Renal cortical epithelial cell (primary cell): Measurements from ENCODE around the gene TBC1D9. TPM values are rescaled to one million over a fixed set of nuclear protein-coding genes. Genes with fewer than 3 reads are reported as not detected.
A peak's percentile ranks its signal among the peaks of the same experiment; 100 is the strongest.
"Not testable (repeated sequence)": the region's sequence is repeated elsewhere in the genome, so short reads cannot be mapped to it uniquely, and the experiment has no call there.

Experiments used
- DNase-seq: peaks from one replicate; pipeline ENCODE4 v3.0.0-alpha.2; 2011; ENCODE audit warnings: low read depth
- total RNA-seq: library from RNA; depleted of rRNA; stranded (reverse); fragments of >200 nt; gene quantifications from 2 replicates; pipeline ENCODE4 v1.2.3, GENCODE V29; 2014

The TBC1D9 gene
- total RNA-seq, 1 donor from 2014 or later = 70.1 TPM

DNA sequence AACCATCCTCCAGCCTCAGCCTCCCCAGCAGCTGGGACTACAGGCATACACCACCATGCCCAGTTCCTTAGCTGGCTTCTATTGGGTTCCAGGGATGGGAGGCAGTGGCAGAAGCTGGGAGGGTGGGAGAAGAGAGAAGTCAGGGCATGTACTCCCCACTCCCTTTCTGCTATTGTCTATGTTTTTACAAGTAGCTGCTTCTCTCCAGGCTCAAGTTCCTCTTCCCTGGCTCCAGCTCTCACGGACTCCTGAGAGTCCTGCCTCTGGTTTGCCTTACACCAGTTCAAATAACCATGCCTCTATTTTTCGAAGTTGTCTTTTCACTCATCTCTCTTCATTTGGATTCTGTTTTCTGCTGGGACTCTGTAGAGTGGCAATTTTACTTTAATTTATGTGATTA, 2.9 kb downstream of the TBC1D9 start:
- DNase-seq = no peak

DNA sequence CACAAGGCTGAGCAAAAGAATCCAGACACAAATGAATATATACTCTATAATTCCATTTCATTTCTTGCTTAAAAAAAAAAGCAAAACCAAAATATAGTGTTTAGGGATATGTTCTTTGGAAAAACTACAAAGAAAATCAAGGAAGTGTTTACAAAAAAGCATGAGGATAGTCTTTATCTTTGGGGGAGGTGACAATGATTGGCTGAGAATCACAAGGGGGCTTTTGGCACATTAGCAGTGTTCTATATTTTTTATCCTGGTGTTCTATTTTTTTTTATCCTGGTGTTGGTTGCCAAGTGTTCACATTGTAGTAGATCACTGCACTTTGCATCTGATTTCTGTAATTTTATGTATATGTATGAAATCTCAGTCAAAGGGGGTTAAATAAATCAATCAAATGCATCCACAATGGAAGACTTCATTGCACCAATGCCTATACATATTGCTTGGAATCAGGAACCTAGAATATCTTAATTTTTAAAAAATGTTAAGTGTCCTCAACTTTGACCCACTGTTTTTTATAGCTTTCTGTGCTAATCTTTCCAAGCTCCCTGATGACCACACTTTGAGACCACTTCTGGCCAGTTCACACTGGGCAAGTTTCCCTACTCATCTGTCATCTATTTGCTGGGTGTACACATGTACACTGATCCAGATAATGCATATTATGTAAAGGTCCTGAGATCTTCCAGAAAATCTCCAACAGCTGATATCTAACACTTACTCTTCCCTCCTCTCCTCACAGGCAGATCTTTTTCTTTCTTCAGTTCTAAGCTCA, 3.7 kb downstream of the TBC1D9 start:
- DNase-seq = no peak

DNA sequence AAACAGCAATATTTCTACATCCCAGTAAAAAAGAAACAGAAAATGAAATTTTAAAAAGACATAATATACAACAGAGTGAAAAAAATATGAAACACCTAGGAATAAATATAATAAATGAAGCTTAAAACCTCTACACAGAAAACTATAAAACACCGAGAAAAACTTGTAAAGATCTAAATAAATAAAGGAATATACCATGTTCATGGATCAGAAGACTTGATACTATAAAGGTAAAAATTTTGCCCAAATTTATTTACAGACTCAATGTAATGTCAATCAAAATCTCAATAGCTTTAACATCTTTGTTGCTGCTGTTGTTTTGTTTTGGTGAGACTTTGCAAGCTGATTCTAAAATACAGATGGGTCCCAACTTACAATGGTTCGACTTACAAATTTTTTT, 5.7 kb downstream of the TBC1D9 start:
- no peak for DNase-seq

DNA sequence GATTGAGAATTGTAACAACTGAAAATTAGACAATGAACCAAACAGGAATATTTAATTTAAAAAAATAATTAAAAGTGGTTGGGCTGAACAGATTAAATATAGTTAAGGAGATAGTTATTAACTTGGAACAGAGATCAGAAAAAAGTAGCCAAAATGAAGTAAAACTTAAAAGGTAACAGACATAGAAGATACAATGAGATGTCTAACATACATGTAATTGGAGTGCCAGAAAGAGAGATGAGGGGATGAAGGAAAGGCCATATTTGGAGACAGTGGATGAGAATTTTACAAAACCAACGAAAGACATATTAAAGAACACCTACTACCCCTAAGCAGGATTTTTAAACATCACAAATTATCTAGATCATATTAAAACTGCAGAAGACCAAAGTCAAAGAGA, 8.0 kb downstream of the TBC1D9 start:
- no peak for DNase-seq

DNA sequence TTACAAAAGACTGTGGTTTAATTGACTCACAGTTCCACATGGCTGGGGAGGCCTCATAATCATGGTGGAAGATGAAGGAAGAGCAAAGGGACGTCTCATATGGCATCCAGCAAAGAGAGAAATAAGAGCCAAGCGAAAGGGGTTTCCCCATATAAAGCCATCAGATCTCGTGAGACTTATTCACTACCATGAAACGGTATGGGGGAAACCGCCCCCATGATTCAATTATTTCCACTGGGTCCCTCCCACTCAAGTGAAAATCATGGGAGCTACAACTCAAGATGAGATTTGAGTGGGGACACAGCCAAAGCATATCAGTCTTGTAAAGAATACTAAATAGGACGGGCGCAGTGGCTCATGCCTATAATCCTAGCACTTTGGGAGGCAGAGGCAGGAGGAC, 9.6 kb downstream of the TBC1D9 start:
- not testable (repeated sequence) for DNase-seq

DNA sequence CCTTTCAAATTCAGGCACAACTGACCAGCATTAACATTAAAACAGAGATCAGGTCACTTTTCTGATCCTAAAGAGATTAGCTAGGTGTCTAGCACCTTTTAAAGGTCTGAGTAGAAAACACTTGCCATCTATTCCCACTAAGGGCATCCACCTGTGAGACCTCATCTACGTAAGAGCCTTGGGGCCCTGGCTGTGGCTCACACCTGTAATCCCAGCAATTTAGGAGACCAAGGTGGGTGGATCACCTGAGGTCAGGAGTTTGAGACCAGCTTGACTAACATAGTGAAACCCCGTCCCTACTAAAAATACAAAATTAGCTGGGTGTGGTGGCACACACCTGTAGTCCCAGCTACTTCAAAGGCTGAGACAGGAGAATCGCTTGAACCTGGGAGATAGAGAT, 11.8 kb downstream of the TBC1D9 start:
- DNase-seq = no peak

DNA sequence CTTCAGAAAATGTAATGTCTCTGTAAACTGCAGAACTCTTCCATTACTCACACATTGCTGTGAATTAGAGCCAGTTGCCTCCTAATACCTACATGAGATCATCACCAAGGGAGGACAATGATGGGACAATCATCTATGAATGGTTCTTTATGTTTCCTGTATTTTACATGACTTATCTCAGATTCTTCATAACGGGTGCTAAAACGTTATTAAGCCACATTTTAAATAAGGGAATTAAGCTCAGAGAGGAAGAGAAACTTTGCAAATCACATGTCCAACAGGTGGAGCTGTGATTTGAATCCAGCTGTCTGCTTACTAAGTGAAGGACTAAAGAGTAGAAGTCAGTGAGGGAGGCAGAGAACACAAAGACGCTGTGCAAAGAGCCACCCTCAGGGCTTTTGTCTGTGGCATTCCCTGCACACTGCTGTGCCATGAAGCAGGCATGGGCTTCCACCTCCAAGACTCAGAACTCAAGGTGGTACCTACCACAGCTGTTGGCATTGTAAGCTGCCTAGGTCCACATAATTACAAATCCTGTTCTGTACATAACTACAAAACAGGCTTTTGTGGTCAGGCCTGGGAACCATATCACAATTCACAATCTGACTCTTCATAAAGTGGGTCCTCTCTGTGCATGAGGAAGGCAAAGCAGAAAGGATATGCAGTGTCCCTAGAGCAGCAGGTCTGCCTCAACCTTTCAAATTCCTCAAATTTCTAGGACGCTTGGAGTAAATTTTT, 12.8 kb downstream of the TBC1D9 start:
- DNase-seq = peak; percentile 73

DNA sequence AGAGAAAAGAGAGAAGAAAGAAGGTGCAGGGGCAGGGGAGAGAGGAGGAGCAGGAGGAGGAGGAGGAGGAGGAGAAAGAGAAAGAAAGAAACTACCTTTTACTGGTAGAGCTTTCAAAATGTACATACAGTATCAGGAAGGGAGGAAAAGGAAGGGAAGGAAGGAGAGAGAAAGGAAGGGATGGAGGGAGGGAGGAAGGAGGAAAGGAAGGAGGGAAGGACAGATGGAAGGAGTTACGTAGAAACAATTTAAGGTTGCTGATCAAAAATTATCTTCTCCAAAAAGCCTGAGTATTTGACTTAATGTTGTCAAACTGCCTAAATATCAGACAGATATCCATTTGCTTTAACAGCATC, 13.4 kb downstream of the TBC1D9 start:
- no peak for DNase-seq

DNA sequence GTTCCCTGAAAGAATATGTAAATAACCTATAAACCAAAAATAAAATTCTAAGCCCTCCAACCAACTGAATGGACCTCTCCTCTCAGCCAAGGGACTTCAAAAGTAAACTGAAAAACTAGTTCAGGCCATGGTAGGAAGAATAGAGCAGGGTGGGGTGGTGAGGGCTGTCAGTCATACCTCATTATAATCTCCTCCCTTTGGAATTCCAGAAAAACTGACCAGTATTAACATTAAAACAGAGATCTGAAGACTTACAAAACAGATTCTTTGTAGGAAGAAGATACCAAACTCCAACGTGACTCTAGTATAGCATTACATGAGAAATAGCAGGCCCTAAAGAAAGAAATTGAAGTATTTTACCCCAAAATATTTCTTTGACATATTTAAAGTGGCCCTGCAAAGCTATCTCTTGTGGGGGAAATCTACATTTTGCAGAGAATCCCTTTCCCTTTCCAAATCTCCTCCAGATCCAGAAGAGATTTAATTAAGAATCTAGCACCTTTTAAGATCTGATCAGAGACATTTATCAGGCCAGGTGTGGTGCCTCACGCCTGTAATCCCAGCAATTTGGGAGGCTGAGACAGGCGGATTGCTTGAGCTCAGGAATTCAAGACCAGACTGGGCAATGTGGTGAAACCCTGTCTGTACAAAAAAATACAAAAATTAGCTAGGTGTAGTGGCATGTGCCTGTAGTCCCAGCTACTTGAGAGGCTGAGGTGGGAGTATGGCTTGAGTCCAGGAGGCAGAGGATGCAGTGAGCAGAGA, 15.1 kb downstream of the TBC1D9 start:
- DNase-seq = no peak

DNA sequence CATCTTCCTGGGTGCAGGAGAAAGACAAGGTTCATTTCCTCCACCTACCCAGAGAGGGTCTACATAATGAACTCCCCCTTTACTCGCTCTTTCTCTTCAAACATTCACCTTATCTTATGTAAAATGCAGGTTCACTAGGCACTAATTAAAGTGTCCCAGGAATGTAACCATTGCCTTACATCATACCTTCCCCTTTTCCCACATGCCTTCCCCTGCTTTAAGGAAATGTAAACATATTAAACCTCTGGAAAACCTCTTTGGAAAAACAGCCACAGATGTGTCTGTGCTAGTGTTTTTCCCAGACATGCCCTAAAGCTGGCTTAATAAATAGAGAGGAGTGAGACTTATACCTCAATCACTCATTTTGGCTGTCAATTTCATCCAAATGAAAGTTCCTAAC, 15.8 kb downstream of the TBC1D9 start:
- DNase-seq = peak; percentile 62

DNA sequence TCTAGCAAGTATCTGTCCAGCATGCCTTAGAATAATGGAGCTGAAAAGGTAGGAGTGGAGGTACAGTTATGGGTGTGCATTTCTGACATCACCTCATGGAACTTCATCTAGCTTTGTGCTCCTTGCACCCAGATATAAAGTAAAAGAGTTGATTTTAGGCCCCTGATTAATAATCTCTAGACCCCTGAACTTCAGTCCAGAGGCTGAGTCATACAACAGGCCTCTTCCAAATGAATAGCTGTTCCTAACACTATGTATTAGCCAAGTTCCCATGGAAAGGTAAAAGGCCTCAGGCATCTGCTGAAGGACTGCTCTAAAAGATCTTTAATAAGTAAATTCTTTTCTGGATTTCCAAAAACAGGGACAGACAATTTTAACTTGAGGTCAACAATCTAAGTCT, 16.2 kb downstream of the TBC1D9 start:
- peak; percentile 92 for DNase-seq

DNA sequence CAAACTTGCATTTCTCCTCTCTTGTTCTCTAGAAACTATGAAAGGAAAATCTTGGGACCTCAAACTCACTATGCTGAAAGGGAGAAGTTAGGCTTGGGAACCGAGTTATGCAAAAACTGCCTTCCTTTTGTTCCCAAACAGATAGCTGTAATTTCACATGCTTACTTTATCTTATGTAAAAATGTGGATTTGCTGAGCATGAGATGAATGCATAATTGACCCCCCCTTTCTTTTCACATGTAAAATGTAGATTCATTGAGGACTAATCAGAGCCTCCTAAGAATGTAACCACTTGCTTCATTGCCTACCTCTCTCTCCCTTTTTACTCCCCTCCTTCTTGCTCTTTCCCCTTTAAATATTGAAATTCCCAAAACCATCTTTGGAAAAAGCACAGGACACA, 18.0 kb downstream of the TBC1D9 start:
- no peak for DNase-seq

DNA sequence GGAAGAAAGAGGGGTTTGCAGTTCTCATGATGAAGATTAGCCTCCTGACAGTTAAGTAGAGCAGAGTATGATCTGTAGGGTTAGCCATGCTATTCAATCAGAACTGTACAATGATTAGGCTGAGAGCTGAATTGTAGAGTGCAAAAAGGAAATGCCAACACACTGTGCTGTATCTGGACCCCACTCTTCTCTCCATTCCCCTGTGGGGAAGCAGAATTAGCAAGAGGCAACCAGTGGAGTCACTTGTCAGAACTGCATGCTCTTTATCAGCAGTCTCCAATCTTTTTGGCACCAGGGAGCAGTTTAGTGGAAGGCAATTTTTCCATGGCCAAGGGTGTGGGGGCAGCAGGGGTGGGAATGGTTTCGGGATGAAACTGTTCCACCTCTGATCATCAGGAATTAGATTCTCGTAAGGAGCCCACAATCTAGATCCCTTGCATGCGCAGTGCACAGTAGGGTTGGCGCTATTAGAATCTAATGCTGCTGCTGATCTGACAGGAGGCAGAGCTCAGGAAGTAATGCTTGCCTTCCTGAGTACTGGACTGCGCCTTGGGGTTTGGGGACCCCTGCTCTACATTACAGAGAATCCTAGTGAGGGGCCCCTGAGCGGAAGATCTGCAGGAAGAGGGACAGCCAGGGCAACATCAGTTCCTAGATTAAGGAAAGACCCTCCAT, 19.4 kb downstream of the TBC1D9 start:
- DNase-seq = no peak

DNA sequence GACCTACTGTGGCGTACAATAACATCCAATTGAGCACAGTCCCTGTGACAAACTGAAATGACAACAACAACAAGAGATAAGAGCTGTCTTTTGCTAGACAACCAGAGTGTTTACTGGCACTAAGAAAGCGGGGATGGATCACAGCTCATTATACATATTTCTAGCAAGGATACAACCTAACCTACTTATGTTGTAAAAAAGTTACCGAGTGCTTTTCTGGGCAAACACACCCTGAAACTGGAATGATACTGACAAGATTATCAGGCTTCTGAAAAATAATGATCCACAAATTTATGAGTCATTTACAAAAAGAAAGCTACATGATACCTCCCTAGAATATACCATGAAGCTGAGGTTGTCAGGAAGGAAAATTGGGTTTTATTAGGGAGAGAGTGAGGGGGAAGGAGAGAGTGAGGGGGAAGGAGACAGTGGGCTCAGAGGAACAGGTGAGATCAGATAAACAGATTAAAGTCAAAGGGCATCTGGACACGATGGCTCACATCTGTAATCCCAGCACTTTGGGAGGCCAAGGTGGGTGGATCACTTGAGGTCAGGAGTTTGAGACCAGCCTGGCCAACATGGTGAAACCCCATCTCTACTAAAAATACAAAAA, 20.3 kb downstream of the TBC1D9 start:
- no peak for DNase-seq

DNA sequence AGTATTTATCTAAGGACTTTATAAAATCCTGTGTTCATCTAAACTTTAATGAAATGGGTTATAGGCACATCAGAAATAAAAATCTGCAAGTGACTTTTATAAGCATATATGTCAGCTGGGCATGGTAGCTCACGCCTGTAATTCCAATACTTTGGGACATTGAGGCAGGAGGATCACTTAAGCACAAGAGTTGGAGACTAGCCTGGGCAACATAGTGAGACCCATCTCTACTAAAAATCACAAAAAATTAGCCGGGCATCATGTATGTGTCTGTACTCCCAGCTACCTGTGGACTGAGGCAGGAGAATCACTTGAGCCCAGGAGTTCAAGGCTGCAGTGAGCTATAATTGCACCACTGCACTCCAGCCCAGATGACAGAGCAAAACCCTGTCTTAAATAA, 20.9 kb downstream of the TBC1D9 start:
- no peak for DNase-seq

DNA sequence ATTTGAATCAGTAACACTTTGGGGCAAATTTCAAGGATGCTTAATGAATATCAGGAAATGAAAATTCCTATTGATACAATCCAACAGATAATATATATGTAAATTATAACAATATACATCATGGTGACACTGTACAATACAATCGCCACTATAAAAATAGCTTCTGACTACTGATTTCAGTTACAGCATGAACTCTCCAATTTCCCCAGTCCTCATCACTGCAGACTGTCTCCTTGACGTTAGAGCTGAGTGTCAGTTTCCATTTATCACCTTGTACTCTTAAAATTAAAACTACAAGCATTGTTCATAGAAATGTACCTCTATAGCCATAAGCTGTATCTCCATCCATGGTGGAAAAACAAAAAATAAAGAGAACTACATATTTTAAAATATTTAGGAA, 23.4 kb downstream of the TBC1D9 start:
- no peak for DNase-seq

DNA sequence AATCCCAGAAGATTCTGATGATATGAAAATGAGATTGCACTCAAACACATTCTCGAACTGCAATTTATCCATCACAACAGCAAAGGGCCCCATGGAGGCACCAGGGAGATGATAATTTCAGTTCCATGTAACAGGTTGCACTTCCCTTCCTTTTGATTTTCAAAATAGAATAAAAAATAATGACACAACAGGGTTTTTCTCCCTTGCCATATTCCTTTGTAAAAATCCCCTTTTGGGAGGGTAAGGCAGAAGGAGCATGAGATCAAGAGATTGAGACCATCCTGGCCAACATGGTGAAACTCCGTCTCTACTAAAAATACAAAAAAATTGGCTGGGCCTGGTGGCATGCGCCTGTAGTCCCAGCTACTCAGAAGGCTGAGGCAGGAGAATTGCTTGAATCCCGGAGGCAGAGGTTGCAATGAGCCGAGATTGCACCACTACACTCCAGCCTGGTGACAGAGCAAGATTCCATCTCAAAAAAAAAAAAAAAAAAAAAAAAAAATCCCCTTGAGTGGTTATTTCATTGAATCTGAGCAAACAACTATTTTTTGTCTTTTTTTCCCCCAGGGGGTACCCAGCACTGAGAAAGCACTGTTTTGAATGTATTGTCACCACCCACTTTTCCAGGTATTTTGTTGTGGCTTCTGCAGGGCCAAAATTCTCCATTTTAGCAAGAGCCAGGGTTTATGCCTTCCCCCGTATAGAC, 26.7 kb downstream of the TBC1D9 start:
- no peak for DNase-seq

DNA sequence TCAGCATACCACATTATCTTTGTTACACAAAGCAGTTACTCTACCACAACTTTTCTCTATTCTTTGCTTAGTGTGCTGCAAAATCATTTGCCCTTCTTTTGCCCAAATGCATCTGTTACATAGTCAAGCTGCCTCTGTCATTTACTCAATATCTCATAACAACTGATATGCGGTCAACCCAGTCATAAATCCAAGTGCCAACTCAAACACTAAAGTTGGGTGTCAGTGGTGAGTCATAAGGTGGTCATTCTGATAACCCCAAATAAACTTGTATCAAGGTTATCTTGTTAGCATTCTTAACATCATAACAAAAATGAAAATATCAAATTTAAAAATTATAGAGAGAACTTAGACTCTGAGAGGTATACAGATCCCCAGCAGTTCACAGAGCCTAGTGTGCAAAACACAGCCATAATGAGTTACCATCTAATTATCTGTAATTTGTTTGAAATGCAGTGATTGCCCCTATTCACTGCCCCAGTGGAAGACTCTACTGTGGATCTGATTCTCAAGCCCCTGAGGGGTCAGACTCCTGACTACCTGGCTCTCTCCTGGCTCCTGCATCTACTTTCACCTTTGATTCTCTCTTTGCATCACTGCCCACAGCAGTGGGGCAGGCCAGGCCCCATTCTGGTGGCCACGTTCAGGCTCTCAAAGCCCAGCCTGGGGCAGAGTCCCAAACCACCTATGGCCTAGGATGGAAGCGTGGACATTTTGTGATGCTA, 29.2 kb downstream of the TBC1D9 start:
- DNase-seq = no peak

DNA sequence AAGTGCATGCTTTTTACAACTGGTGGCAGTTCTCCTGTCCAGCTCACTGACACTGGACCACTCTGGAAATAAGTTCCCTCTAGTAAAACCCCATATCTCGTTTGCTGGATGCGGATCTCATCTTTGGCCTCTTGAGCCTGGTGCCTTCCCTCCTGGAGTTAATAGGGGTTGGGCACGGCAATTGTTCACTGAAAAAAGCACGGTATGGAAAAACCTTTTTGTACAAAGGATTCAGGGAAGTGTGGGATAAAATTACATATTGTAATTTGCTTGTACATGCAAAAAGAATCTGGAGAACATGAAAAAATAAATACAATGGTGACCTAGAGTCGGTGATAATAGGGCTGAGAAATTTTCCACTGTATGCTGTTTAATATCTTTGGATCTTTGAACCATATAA, 30.6 kb downstream of the TBC1D9 start:
- DNase-seq = no peak

DNA sequence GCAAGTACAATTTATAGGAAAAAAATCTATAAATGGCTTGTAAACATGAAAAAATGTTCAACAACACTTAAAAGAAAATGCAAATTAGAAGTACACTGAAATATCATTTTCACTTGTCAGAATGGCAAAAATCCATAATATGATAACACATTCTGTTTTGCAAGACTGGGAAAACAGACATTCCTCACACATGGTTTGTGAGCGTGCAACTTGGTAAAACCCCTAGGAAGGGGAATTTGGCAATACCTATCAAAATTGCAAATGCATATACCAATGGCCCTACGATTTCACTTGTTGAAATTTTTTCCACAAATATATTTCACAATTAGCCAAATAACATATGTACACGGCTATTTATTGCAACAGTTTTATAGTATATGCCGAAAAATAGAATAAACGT, 31.4 kb downstream of the TBC1D9 start:
- DNase-seq = no peak
